Spleen (tissue), 11 donors: ENCODE measurements around the gene VRK3. TPM values are rescaled to one million over a fixed set of nuclear protein-coding genes. Genes with fewer than 3 reads are reported as not detected.
"Not testable (repeated sequence)": the region's sequence is repeated elsewhere in the genome, so short reads cannot be mapped to it uniquely, and the experiment has no call there.

Experiments used
- DNase-seq: peaks from one replicate; pipeline ENCODE4 v3.0.0-alpha.2; 2020
- H3K27ac ChIP-seq, 8 donors: fragments of 200-600 bp; sonication (generic) in 7 of 8; 1 replicate in 4 of 8; 2 replicates in 4 of 8; pipeline versions ENCODE4 v1.5.0 to v1.8.0; 2016 to 2021; ENCODE audit warnings: inconsistent platforms in 4 of 8, mild to moderate bottlenecking in 4 of 8, moderate library complexity in 1 of 8
- H3K27me3 ChIP-seq, 7 donors: fragments of 200-600 bp; sonication (generic) in 6 of 7; replicated peaks in 1 of 7; 1 replicate in 4 of 7; 2 replicates in 3 of 7; pipeline versions ENCODE4 v1.5.0 to v1.8.0; 2016 to 2021; ENCODE audit warnings: inconsistent platforms in 3 of 7, mild to moderate bottlenecking in 1 of 7
- H3K36me3 ChIP-seq, 6 donors: fragments of 200-600 bp; sonication (generic) in 5 of 6; 1 replicate in 4 of 6; 2 replicates in 2 of 6; pipeline versions ENCODE4 v1.5.0 to v1.8.0; 2016 to 2021; ENCODE audit warnings: inconsistent platforms in 2 of 6
- H3K4me1 ChIP-seq, 6 donors: fragments of 200-600 bp; sonication (generic) in 5 of 6; 1 replicate in 3 of 6; 2 replicates in 3 of 6; pipeline versions ENCODE4 v1.5.0 to v1.8.0; 2016 to 2021; ENCODE audit warnings: inconsistent platforms in 3 of 6
- H3K4me3 ChIP-seq, 8 donors: fragments of 200-600 bp; sonication (generic) in 7 of 8; 1 replicate in 4 of 8; 2 replicates in 4 of 8; pipeline versions ENCODE4 v1.5.0 to v1.8.0; 2016 to 2021; ENCODE audit warnings: inconsistent platforms in 4 of 8, mild to moderate bottlenecking in 4 of 8, moderate library complexity in 2 of 8
- H3K9me3 ChIP-seq, 8 donors: fragments of 200-600 bp; sonication (generic) in 7 of 8; 1 replicate in 4 of 8; 2 replicates in 4 of 8; pipeline versions ENCODE4 v1.5.0 to v1.8.0; 2016 to 2021; ENCODE audit warnings: inconsistent platforms in 4 of 8
- CTCF ChIP-seq, 11 experiments: fragments of 200-600 bp in 7 of 11; fragments of 450-650 bp in 4 of 11; sonication (generic) in 4 of 11; IDR thresholded peaks in 8 of 11; conservative IDR thresholded peaks in 3 of 11; 1 replicate in 7 of 11; 2 replicates in 4 of 11; pipeline versions ENCODE4 v1.4.0 to v1.8.0; 2016 to 2021; ENCODE audit warnings: antibody characterized with exemption in 11 of 11, inconsistent platforms in 4 of 11, mild to moderate bottlenecking in 1 of 11
- POLR2A ChIP-seq, 3 donors: fragments of 450-650 bp; IDR thresholded peaks; one replicate each; pipeline ENCODE4 v1.5.1; 2017; ENCODE audit warnings: antibody characterized with exemption in 3 of 3, mild to moderate bottlenecking in 1 of 3
- POLR2AphosphoS5 ChIP-seq, 3 donors: sonication (generic); formaldehyde crosslinking; IDR thresholded peaks; one replicate each; pipeline ENCODE4 v1.5.1; 2017; ENCODE audit warnings: antibody characterized with exemption in 3 of 3
- WGBS, 5 donors: extraction: QIAGEN DNeasy Blood & Tissue Kit in 3 of 5; methylation state at CpG; one replicate each; pipeline versions ENCODE4 v1.1.5 to v1.1.7; 2013 to 2018; 5-methylcytosine and 5-hydroxymethylcytosine counted together
- intact Hi-C: fragments of 100-400 bp; cut with DNase I; formaldehyde crosslinking; loops from one replicate; pipeline ENCODE4 v1.15.0; 2023; ENCODE audit warnings: low total_unique reads
- polyA plus RNA-seq, 3 donors: library from polyadenylated mRNA; stranded (reverse); fragments of 200-250 nt; gene quantifications; one replicate each; pipeline ENCODE4 v1.2.1, GENCODE V29; 2013
- total RNA-seq, 7 donors: library from RNA; depleted of rRNA in 3 of 7; stranded (reverse); fragments of >200 nt in 3 of 7; fragmentation: NEBNext Ultra II Directional in 4 of 7; extraction: Animal tissue kit (Norgen Biotek cat#: 25700) in 4 of 7; gene quantifications; one replicate each; pipeline versions ENCODE4 v1.1.0 to v1.2.1, GENCODE V29; 2016 to 2021
- donor health status: healthy with polysubstance abuse.
- donor health status: DM: no; HTN: no; CAD: no; lungs with moderate emphysema.
- donor health status: DM: no; HTN: no; CAD: no.
- donor health status: Bipolar disorder and iron deficiency.
- donor health status: healthy.
- donor health status: DM: no; HTN: no; CAD: no.
- donor health status: DM: yes; HTN: yes; CAD: no.

Gene VRK3
- total and polyA plus RNA-seq, 10 donors: 17.0 to 60.8 (median 49.7) TPM

- H3K27me3 ChIP-seq: peaks cover 0 to 16% (median 0%) of the 10 kb centered on the region in 7 donors
- WGBS, 5 donors: 52 to 84% (median 67%) methylated on average over 5 of the region's 5 CpGs
- intact Hi-C loops: no loop called here
- no peak overlapping the region for H3K4me3 ChIP-seq
- no peak for TF ChIP-seq CTCF (IDR thresholded peaks at IDR 0.05 in 8 of 11, conservative IDR thresholded peaks at IDR 0.05 in 3 of 11)
- peak; percentile 13 for DNase-seq
- H3K27ac ChIP-seq: peak overlapping the region in 3 of 8 donors; percentile 57 to 78 (median 70)
- peaks cover 0 to 13% (median 0%) of the 10 kb centered on the region in 6 donors for H3K36me3 ChIP-seq
- H3K9me3 ChIP-seq: no peaks in the 10 kb centered on the region
- peaks cover 0 to 39% (median 6%) of the 10 kb centered on the region in 6 donors for H3K4me1 ChIP-seq
Measured at GRCh38 chr19:49968279-49968922, 56.8 kb downstream of the VRK3 start.

- Histone ChIP-seq H3K27ac (peak within 1 kb of the TSS in 5 of 8 donors; percentile 15 to 53 (median 36)), H3K4me3 (peak within 1 kb of the TSS in 5 of 8 donors; percentile 16 to 58 (median 35)), H3K4me1 (peaks cover 5 to 47% (median 17%) of the 10 kb centered on the region in 6 donors)
- DNase-seq: peak; percentile 47
- H3K36me3 ChIP-seq, H3K9me3 ChIP-seq, H3K27me3 ChIP-seq, intact Hi-C loops: not testable (repeated sequence)
- WGBS, 5 donors: 14 to 58% (median 31%) methylated on average over 2 to 5 of the region's 10 CpGs
- TF ChIP-seq POLR2AphosphoS5 (IDR thresholded peaks at IDR 0.05): peak in 1 of 3 donors; percentile 48
Measured at GRCh38 chr19:49960980-49961379, 64.2 kb downstream of the VRK3 start, which contains the start of gene SIGLEC11. TSS of gene SIGLEC11 (minus strand) at chr19:49961172. CDS start at chr19:49961081, 91 bp downstream.

GRCh38 chr19:49959892-49960291, 65.3 kb downstream of the VRK3 start:
- not testable (repeated sequence) for H3K27ac ChIP-seq
- WGBS, 5 donors: 24% methylated on average over 2 of the region's 12 CpGs; no CpG with 5 or more reads in 4 of the 5 donors
- DNase-seq: peak; percentile 41

GRCh38 chr19:49958596-49958995, 66.6 kb downstream of the VRK3 start:
- peak overlapping the region; percentile 35 to 87 (median 74) for H3K27ac ChIP-seq
- DNase-seq, H3K9me3 ChIP-seq: not testable (repeated sequence)

More at GRCh38 chr19:49959892-49960291, 65.3 kb downstream of the VRK3 start:
- Histone ChIP-seq H3K4me3 (peak overlapping the region in 4 of 8 donors; percentile 24 to 58 (median 38)), H3K4me1 (peaks cover under 1 to 49% (median 25%) of the 10 kb centered on the region in 6 donors)
- H3K9me3 ChIP-seq, H3K27me3 ChIP-seq, intact Hi-C loops, H3K36me3 ChIP-seq: not testable (repeated sequence)

GRCh38 chr19:49958144-49958543, 67.0 kb downstream of the VRK3 start:
- H3K27me3 ChIP-seq, intact Hi-C loops, H3K9me3 ChIP-seq, H3K36me3 ChIP-seq: not testable (repeated sequence)
- peak; percentile 47 for DNase-seq
- WGBS, 5 donors: 35 to 73% (median 54%) methylated on average over 4 to 9 of the region's 9 CpGs
- peaks cover 18 to 67% (median 41%) of the 10 kb centered on the region in 6 donors for H3K4me1 ChIP-seq
- peak overlapping the region in 7 of 8 donors; percentile 15 to 56 (median 30) for H3K4me3 ChIP-seq
- H3K27ac ChIP-seq: peak overlapping the region; percentile 35 to 87 (median 74)

More at GRCh38 chr19:49958596-49958995, 66.6 kb downstream of the VRK3 start:
- H3K4me3 ChIP-seq: peak overlapping the region in 6 of 8 donors; percentile 15 to 56 (median 30)
- H3K36me3 ChIP-seq, H3K27me3 ChIP-seq, intact Hi-C loops: not testable (repeated sequence)
- H3K4me1 ChIP-seq: peaks cover 13 to 62% (median 37%) of the 10 kb centered on the region in 6 donors
- WGBS, 5 donors: 60 to 88% (median 64%) methylated on average over 5 to 13 of the region's 13 CpGs

GRCh38 chr19:49957262-49957915, 67.8 kb downstream of the VRK3 start:
- no peaks in the 10 kb centered on the region for H3K36me3 ChIP-seq
- peak; percentile 24 for DNase-seq
- intact Hi-C loops: no loop called here
- no peak for TF ChIP-seq CTCF (IDR thresholded peaks at IDR 0.05 in 8 of 11, conservative IDR thresholded peaks at IDR 0.05 in 3 of 11)
- no peak for TF ChIP-seq POLR2AphosphoS5 (IDR thresholded peaks at IDR 0.05)
- TF ChIP-seq POLR2A (IDR thresholded peaks at IDR 0.05): no peak
- H3K4me1 ChIP-seq: peaks cover 25 to 74% (median 48%) of the 10 kb centered on the region in 6 donors
- H3K27me3 ChIP-seq: peaks cover 0 to 3% (median 0%) of the 10 kb centered on the region in 7 donors
- no peaks in the 10 kb centered on the region for H3K9me3 ChIP-seq
- H3K4me3 ChIP-seq: peak overlapping the region; percentile 6 to 56 (median 28)
- 63 to 80% (median 73%) methylated on average over 10 of the region's 10 CpGs for WGBS, 5 donors
- H3K27ac ChIP-seq: peak overlapping the region; percentile 9 to 87 (median 74)
